Lung (tissue), 12 donors: ENCODE data around the gene NECAB3. TPM values are rescaled to one million over a fixed set of nuclear protein-coding genes. Genes with fewer than 3 reads are reported as not detected.
"Not testable (repeated sequence)": the region's sequence is repeated elsewhere in the genome, so short reads cannot be mapped to it uniquely, and the experiment has no call there.

Source experiments
- ATAC-seq: fragments of 200-7000 bp; cut with Tn5 transposase; one replicate; pipeline ENCODE4 v1.9.1; 2020; ENCODE audit warnings: moderate number of reproducible peaks; ENCODE audit not compliant: insufficient read depth, low FRiP score
- DNase-seq, 3 donors: peaks; one replicate each; pipeline ENCODE4 v3.0.0-alpha.2; 2013 to 2017
- H3K27ac ChIP-seq, 2 donors: one replicate each; pipeline ENCODE4 v1.5.1; 2013; ENCODE audit warnings: mild to moderate bottlenecking in 2 of 2, moderate library complexity in 2 of 2, control low read depth in 1 of 2, inconsistent platforms in 1 of 2, low read depth in 1 of 2, low read length in 1 of 2
- H3K27me3 ChIP-seq, 3 donors: one replicate each; pipeline ENCODE4 v1.5.1; 2013; ENCODE audit warnings: low read length in 2 of 3; ENCODE audit not compliant: control insufficient read depth in 3 of 3, insufficient read depth in 3 of 3
- H3K36me3 ChIP-seq, 4 donors: one replicate each; pipeline ENCODE4 v1.5.1; 2013; ENCODE audit warnings: low read length in 4 of 4, mild to moderate bottlenecking in 1 of 4, moderate library complexity in 1 of 4; ENCODE audit not compliant: control insufficient read depth in 4 of 4, insufficient read depth in 4 of 4
- H3K4me1 ChIP-seq, 5 donors: one replicate each; pipeline ENCODE4 v1.5.1; 2013; ENCODE audit warnings: low read length in 5 of 5, mild to moderate bottlenecking in 2 of 5, moderate library complexity in 1 of 5; ENCODE audit not compliant: control insufficient read depth in 5 of 5, insufficient read depth in 5 of 5
- H3K4me3 ChIP-seq: one replicate; pipeline ENCODE4 v1.5.1; 2013; ENCODE audit warnings: mild to moderate bottlenecking, control low read depth, moderate library complexity
- H3K9ac ChIP-seq, 2 donors: one replicate each; pipeline ENCODE4 v1.5.1; 2013; ENCODE audit warnings: low read length in 2 of 2, control low read depth in 1 of 2; ENCODE audit not compliant: insufficient read depth in 1 of 2
- H3K9me3 ChIP-seq, 4 donors: one replicate each; pipeline ENCODE4 v1.5.1; 2013; ENCODE audit warnings: low read length in 3 of 4, mild to moderate bottlenecking in 1 of 4, moderate library complexity in 1 of 4; ENCODE audit not compliant: control insufficient read depth in 4 of 4, insufficient read depth in 3 of 4
- WGBS, 2 donors: extraction: QIAGEN DNeasy Blood & Tissue Kit; methylation state at CpG; one replicate each; pipeline ENCODE4 v1.1.7; 2013; 5-methylcytosine and 5-hydroxymethylcytosine counted together
- polyA plus RNA-seq, 2 donors: library from polyadenylated mRNA; stranded (reverse); fragments of 200-250 nt; gene quantifications; one replicate each; pipeline ENCODE4 v1.2.1, GENCODE V29; 2013
- total RNA-seq, 2 donors: library from RNA; depleted of rRNA in 1 of 2; stranded (reverse); fragments of >200 nt in 1 of 2; gene quantifications; one replicate each; pipeline ENCODE4 v1.2.1, GENCODE V29; 2014 to 2021
- TF ChIP-seq, protein P1 (sequence below): IDR thresholded peaks from 2 replicates; pipeline ENCODE4 v1.5.1; 2012; ENCODE audit warnings: mild to moderate bottlenecking; ENCODE audit errors: control extremely low read depth, extremely low read depth
- donor health status: control.
- donor health status: control.
- donor health status: Bipolar disorder and iron deficiency.
- donor health status: healthy.
- donor health status: DM: yes; HTN: yes; CAD: no.

The NECAB3 gene
- total and polyA plus RNA-seq, 4 donors, result 21.2 to 127 (median 72.2) TPM

DNA sequence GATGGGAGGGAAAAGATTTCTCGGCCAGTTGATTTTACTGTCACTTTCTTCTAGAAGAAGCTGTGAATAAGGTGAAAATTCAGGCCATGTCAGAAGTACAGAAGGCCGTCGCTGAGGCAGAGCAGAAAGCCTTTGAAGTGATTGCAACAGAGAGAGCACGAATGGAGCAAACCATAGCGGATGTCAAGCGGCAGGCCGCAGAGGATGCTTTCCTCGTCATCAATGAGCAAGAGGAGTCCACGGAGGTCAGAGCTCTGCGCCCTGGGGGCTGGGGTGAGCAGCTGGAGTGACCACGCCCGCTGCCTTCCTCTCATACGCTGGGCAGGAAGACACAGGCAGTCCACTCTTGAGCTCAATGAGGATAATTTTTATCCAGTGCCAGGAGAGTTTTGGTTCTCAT is 33.9 kb downstream of the NECAB3 start:
- Histone ChIP-seq H3K36me3 (peaks cover 16 to 51% (median 39%) of the 10 kb centered on the region in 4 donors), H3K27ac (no peak overlapping the region), H3K9ac (no peak overlapping the region), H3K27me3 (no peaks in the 10 kb centered on the region), H3K4me1 (no peaks in the 10 kb centered on the region), H3K4me3 (no peak overlapping the region), H3K9me3 (no peaks in the 10 kb centered on the region)
- 80 to 85% methylated on average over 13 of the region's 13 CpGs for WGBS, 2 donors
- ATAC-seq (no peak), DNase-seq (no peak)
- TF ChIP-seq, protein P1, sequence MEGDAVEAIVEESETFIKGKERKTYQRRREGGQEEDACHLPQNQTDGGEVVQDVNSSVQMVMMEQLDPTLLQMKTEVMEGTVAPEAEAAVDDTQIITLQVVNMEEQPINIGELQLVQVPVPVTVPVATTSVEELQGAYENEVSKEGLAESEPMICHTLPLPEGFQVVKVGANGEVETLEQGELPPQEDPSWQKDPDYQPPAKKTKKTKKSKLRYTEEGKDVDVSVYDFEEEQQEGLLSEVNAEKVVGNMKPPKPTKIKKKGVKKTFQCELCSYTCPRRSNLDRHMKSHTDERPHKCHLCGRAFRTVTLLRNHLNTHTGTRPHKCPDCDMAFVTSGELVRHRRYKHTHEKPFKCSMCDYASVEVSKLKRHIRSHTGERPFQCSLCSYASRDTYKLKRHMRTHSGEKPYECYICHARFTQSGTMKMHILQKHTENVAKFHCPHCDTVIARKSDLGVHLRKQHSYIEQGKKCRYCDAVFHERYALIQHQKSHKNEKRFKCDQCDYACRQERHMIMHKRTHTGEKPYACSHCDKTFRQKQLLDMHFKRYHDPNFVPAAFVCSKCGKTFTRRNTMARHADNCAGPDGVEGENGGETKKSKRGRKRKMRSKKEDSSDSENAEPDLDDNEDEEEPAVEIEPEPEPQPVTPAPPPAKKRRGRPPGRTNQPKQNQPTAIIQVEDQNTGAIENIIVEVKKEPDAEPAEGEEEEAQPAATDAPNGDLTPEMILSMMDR, result no peak

DNA sequence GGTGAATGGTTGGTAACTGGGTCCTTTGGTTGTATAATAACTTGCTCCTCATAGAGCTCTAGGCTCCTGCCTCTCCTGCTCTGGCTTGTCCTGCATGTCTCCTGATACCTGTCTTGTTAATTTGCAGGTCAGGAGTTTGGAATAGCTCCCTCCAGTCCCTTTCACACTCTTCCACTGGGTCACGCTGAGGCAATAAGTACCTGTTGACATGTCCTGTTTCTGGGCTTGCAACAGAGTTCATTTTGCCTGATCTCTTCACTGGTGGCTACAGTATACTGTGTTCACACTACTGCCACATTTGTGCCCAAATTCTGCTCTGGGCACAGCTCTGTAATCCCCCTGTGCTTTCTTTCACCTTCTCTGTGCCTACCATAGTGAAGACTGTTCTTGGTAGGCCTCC is 37.5 kb downstream of the NECAB3 start:
- no peak for ATAC-seq
- no peaks in the 10 kb centered on the region for H3K4me1 ChIP-seq
- H3K9ac ChIP-seq, result no peak overlapping the region
- no peak overlapping the region for H3K27ac ChIP-seq
- WGBS, 2 donors, result 78 to 91% methylated on average over 1 of the region's 1 CpG
- H3K4me3 ChIP-seq, result no peak overlapping the region
- TF ChIP-seq, protein P1, result no peak
- peaks cover 18 to 49% (median 25%) of the 10 kb centered on the region in 4 donors for H3K36me3 ChIP-seq
- no peak for DNase-seq
- H3K9me3 ChIP-seq, result no peaks in the 10 kb centered on the region
- no peaks in the 10 kb centered on the region for H3K27me3 ChIP-seq

DNA sequence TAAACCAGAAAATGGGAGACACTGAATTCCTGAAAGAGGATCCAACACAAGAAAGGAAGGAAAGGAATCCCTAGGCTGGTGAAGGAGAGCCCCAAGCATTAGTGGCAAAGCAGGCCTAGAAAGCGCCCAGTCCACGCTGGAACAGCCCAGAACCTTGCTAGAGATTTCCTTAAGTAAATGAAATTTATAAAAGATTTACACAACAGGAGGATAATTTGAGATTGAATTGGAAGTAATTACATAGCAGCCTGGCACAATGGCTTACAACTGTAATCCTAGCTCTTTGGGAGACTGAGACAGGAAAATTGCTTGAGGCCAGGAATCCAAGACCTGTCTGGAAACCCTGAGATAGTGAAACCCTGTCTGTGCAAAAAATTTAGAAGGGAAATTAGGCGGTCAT is 38.9 kb downstream of the NECAB3 start:
- Histone ChIP-seq H3K27ac (no peak overlapping the region), H3K36me3 (peaks cover 21 to 50% (median 26%) of the 10 kb centered on the region in 4 donors), H3K9ac (no peak overlapping the region), H3K27me3 (no peaks in the 10 kb centered on the region), H3K9me3 (no peaks in the 10 kb centered on the region), H3K4me3 (no peak overlapping the region), H3K4me1 (no peaks in the 10 kb centered on the region)
- ATAC-seq (no peak), DNase-seq (no peak)
- TF ChIP-seq, protein P1, result no peak
- WGBS, 2 donors, result 99 to 100% methylated on average over 3 of the region's 3 CpGs

DNA sequence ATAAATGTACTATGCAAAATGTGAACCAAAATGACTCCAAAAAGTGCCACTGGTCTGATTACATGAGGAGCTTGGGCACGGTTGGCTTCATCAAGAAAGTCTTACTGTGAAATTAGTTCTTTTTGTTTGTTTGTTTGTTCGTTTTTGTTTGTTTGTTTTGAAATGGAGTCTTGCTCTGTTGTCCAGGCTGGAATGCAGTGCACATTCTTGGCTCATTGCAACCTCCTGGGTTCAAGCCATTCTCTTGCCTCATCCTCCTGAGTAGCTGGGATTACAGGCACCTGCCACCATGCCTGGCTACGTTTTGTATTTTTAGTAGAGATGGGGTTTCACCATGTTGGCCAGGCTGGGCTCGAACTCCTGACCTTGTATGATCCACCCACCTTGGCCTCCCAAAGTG is 42.3 kb downstream of the NECAB3 start:
- H3K27me3 ChIP-seq, DNase-seq, H3K27ac ChIP-seq, H3K4me1 ChIP-seq, H3K9ac ChIP-seq, H3K9me3 ChIP-seq, ATAC-seq, H3K4me3 ChIP-seq: not testable (repeated sequence)
- peaks cover 23 to 55% (median 29%) of the 10 kb centered on the region in 4 donors for H3K36me3 ChIP-seq
- 90 to 92% methylated on average over 4 of the region's 4 CpGs for WGBS, 2 donors
